Vagina (tissue), 2 donors: ENCODE measurements around the gene TMEM61. TPM values are rescaled to one million over a fixed set of nuclear protein-coding genes. Genes with fewer than 3 reads are reported as not detected.

Source experiments
- DNase-seq, 2 donors: peaks; one replicate each; pipeline ENCODE4 v3.0.0-alpha.2; 2017; ENCODE audit errors: extremely low spot score in 2 of 2
- H3K27ac ChIP-seq: fragments of 200-600 bp; sonication (generic); one replicate; pipeline ENCODE4 v1.5.1; 2019
- H3K27me3 ChIP-seq: fragments of 200-600 bp; sonication (generic); one replicate; pipeline ENCODE4 v1.5.1; 2019
- H3K36me3 ChIP-seq, 2 donors: fragments of 200-600 bp; sonication (generic); one replicate each; pipeline ENCODE4 v1.5.1; 2017 to 2019
- H3K4me1 ChIP-seq: fragments of 200-600 bp; sonication (generic); one replicate; pipeline ENCODE4 v1.5.1; 2019
- H3K4me3 ChIP-seq, 2 donors: fragments of 200-600 bp; sonication (generic); 1 replicate in 1 of 2; 2 replicates in 1 of 2; pipeline ENCODE4 v1.5.1; 2016 to 2019
- H3K9me3 ChIP-seq: fragments of 200-600 bp; sonication (generic); one replicate; pipeline ENCODE4 v1.5.1; 2019
- POLR2A ChIP-seq, 2 donors: fragments of 450-650 bp; IDR thresholded peaks; one replicate each; pipeline ENCODE4 v1.6.1; 2017; ENCODE audit warnings: antibody characterized with exemption in 2 of 2, mild to moderate bottlenecking in 2 of 2, moderate library complexity in 2 of 2
- POLR2AphosphoS5 ChIP-seq, 2 donors: sonication (generic); formaldehyde crosslinking; IDR thresholded peaks; one replicate each; pipeline ENCODE4 v1.9.0; 2017; ENCODE audit warnings: antibody characterized with exemption in 2 of 2, mild to moderate bottlenecking in 2 of 2, low read depth in 1 of 2; ENCODE audit not compliant: insufficient read depth in 1 of 2
- intact Hi-C: fragments of 100-400 bp; cut with DNase I; formaldehyde crosslinking; loops from one replicate; pipeline ENCODE4 v1.15.1; 2023
- total RNA-seq: library from RNA; depleted of rRNA; stranded (reverse); fragments of >200 nt; gene quantifications from one replicate; pipeline ENCODE4 v1.2.3, GENCODE V29; 2016
- TF ChIP-seq, protein P1 (sequence below), 3 experiments: fragments of 450-650 bp in 2 of 3; fragments of 200-600 bp in 1 of 3; sonication (generic) in 1 of 3; IDR thresholded peaks; one replicate each; pipeline ENCODE4 v1.5.1; 2017 to 2019; ENCODE audit warnings: antibody characterized with exemption in 3 of 3, mild to moderate bottlenecking in 2 of 3, moderate library complexity in 2 of 3

TMEM61 gene
- total RNA-seq, 1 donor from 2014 or later, result 3.4 TPM

DNA sequence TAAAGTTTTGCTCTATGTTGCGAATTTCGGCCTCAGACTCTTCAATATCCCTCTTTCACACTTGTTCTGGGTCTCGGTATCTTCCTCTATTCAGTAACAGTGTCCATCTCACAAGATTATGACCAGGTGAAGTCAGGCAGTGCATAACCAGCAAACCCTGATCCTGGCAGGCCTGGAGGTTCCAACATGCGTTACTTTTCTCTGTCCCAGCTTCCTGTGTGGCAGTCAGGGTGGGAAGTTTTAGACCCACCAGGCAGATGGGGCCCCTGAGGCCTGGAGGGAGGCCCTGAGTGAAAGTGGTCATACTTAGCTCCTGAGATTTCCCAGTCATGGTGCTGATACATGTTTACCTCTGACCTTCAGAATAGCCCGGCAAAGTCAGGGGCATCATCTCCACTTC, 5.1 kb downstream of the TMEM61 start:
- DNase-seq, result no peak
- TF ChIP-seq POLR2AphosphoS5 (IDR thresholded peaks at IDR 0.05; ENCODE audit: insufficient read depth in 1 of 2, low read depth in 1 of 2) (no peak), POLR2A (IDR thresholded peaks at IDR 0.05) (no peak)
- TF ChIP-seq, protein P1, sequence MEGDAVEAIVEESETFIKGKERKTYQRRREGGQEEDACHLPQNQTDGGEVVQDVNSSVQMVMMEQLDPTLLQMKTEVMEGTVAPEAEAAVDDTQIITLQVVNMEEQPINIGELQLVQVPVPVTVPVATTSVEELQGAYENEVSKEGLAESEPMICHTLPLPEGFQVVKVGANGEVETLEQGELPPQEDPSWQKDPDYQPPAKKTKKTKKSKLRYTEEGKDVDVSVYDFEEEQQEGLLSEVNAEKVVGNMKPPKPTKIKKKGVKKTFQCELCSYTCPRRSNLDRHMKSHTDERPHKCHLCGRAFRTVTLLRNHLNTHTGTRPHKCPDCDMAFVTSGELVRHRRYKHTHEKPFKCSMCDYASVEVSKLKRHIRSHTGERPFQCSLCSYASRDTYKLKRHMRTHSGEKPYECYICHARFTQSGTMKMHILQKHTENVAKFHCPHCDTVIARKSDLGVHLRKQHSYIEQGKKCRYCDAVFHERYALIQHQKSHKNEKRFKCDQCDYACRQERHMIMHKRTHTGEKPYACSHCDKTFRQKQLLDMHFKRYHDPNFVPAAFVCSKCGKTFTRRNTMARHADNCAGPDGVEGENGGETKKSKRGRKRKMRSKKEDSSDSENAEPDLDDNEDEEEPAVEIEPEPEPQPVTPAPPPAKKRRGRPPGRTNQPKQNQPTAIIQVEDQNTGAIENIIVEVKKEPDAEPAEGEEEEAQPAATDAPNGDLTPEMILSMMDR (IDR thresholded peaks at IDR 0.05), result no peak
- intact Hi-C loops, result no loop called here
- Histone ChIP-seq H3K27ac (no peak overlapping the region), H3K27me3 (no peaks in the 10 kb centered on the region), H3K4me3 (no peak overlapping the region), H3K4me1 (no peaks in the 10 kb centered on the region), H3K36me3 (no peaks in the 10 kb centered on the region), H3K9me3 (no peaks in the 10 kb centered on the region)

DNA sequence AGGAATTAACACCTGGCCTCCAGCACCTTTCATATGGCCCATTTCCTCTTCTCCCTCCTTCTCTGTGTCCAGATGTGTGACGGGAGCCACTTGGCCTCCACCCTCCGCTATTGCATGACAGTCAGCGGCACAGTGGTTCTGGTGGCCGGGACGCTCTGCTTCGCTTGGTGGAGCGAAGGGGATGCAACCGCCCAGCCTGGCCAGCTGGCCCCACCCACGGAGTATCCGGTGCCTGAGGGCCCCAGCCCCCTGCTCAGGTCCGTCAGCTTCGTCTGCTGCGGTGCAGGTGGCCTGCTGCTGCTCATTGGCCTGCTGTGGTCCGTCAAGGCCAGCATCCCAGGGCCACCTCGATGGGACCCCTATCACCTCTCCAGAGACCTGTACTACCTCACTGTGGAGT, 5.6 kb downstream of the TMEM61 start:
- intact Hi-C loops, result no loop called here
- no peaks in the 10 kb centered on the region for H3K9me3 ChIP-seq
- no peak overlapping the region for H3K27ac ChIP-seq
- no peaks in the 10 kb centered on the region for H3K27me3 ChIP-seq
- no peak overlapping the region for H3K4me3 ChIP-seq
- DNase-seq, result no peak
- no peaks in the 10 kb centered on the region for H3K4me1 ChIP-seq
- TF ChIP-seq, protein P1 (IDR thresholded peaks at IDR 0.05), result no peak
- no peak for TF ChIP-seq POLR2AphosphoS5 (IDR thresholded peaks at IDR 0.05; ENCODE audit: insufficient read depth in 1 of 2, low read depth in 1 of 2)
- TF ChIP-seq POLR2A (IDR thresholded peaks at IDR 0.05), result no peak
- no peaks in the 10 kb centered on the region for H3K36me3 ChIP-seq

DNA sequence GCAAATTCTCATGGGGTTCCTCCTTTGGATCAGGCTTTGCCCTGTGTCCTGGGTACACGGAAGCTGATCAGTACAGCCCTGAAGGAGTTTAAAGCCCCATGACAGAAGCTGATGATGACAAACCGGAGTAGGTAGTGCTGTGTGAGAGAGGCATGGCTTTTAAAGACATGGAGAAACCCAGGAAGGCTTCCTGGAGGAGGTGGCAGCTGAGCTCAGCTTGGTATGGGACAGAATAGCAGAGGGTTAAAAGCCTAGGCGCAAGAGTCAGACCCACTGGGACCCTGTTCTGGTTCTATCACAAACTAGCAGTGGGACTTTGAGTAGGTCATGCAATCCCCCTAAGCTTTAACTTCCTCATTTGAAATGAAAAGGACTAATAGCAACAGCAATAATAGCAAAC, 6.1 kb downstream of the TMEM61 start:
- no peak for TF ChIP-seq POLR2AphosphoS5 (IDR thresholded peaks at IDR 0.05; ENCODE audit: insufficient read depth in 1 of 2, low read depth in 1 of 2)
- TF ChIP-seq, protein P1 (IDR thresholded peaks at IDR 0.05), result no peak
- no peak for TF ChIP-seq POLR2A (IDR thresholded peaks at IDR 0.05)
- Histone ChIP-seq H3K27me3 (no peaks in the 10 kb centered on the region), H3K9me3 (no peaks in the 10 kb centered on the region), H3K27ac (no peak overlapping the region), H3K36me3 (no peaks in the 10 kb centered on the region), H3K4me1 (no peaks in the 10 kb centered on the region), H3K4me3 (no peak overlapping the region)
- DNase-seq, result no peak
- intact Hi-C loops, result no loop called here

DNA sequence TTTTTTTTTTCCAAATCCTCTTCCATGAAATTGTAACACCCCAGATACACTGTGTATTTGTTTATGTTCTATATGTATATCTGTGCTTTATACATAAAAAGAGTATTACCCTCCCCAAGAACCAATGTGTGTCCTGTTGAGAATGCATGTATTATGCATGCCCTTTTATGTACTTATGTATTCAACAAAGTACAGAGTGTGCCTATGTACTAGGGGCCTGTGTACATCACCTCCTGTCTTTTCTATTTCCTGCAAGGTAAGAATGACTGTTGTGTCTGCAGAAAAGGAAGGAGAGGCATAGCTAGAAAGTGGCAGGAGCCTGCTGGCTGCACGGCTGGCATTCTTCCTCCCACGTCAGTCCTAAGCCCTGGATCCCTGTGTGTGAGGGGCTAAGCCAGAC, 7.0 kb downstream of the TMEM61 start:
- H3K4me3 ChIP-seq, result no peak overlapping the region
- H3K36me3 ChIP-seq, result no peaks in the 10 kb centered on the region
- intact Hi-C loops, result no loop called here

DNA sequence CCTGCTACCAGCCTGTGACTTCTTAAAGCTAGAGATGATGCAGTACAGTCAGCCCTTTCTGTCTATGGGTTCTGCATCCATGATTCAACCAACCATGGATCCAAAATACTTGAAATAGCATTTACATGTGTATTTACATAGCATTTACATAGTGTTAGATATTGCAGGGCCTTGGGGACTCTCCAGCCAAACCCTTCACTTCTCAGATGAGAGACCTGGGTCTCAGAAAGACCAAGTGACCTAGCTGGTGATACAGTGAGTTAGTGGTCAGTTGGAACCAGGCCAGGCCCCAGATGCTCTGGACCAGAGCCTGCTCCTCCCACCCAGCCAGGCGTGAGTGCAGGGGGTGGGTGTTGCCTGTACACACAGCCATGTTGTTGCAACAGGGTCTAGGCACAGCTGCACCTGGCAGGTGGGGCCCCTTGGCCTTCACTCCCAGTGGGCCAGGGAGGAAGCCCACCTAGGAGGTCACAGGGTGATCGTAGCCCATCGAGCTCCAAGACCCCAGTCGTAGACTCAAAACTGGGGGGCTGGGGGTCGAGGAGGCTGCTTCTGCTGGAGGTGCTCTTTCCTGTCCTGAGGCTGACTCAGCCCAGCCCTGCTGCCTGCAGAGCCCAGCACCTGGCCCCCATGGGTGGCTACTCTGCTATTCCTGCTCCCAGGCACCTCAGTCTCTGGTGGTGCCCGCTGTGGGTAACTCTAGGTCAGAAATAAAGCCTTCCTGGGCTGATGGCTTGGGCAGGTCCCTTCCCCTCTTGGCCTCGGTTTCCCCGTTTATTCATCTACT, 7.7 kb downstream of the TMEM61 start:
- no peaks in the 10 kb centered on the region for H3K4me1 ChIP-seq
- DNase-seq, result no peak
- no peaks in the 10 kb centered on the region for H3K36me3 ChIP-seq
- no peak overlapping the region for H3K27ac ChIP-seq
- intact Hi-C loops, result no loop called here
- TF ChIP-seq POLR2A (IDR thresholded peaks at IDR 0.05), result no peak
- no peak for TF ChIP-seq POLR2AphosphoS5 (IDR thresholded peaks at IDR 0.05; ENCODE audit: insufficient read depth in 1 of 2, low read depth in 1 of 2)
- TF ChIP-seq, protein P1 (IDR thresholded peaks at IDR 0.05), result no peak
- no peak overlapping the region for H3K4me3 ChIP-seq
- no peaks in the 10 kb centered on the region for H3K9me3 ChIP-seq
- no peaks in the 10 kb centered on the region for H3K27me3 ChIP-seq

More for the DNA sequence above, 7.0 kb downstream of the TMEM61 start:
- DNase-seq, result no peak
- no peaks in the 10 kb centered on the region for H3K4me1 ChIP-seq
- no peak for TF ChIP-seq POLR2A (IDR thresholded peaks at IDR 0.05)
- TF ChIP-seq, protein P1 (IDR thresholded peaks at IDR 0.05), result no peak
- TF ChIP-seq POLR2AphosphoS5 (IDR thresholded peaks at IDR 0.05; ENCODE audit: insufficient read depth in 1 of 2, low read depth in 1 of 2), result no peak
- H3K27me3 ChIP-seq, result no peaks in the 10 kb centered on the region
- no peaks in the 10 kb centered on the region for H3K9me3 ChIP-seq
- H3K27ac ChIP-seq, result no peak overlapping the region
